ENCODE results near the gene IL25. TPM values are rescaled to one million over a fixed set of nuclear protein-coding genes. Genes with fewer than 3 reads are reported as not detected.
A peak's percentile ranks its signal among the peaks of the same experiment; 100 is the strongest.

Gene IL25
- total and polyA plus RNA-seq, 2 experiments from 2014 or later: not detected

- no peak for TF ChIP-seq POLR2AphosphoS5 (IDR thresholded peaks at IDR 0.05; ENCODE audit: low read depth)
- no peak for TF ChIP-seq ZNF114 (CRISPR knock-in tag; IDR thresholded peaks at IDR 0.05)
- peak; percentile 25 to 59 for TF ChIP-seq CTCF (conservative IDR thresholded peaks at IDR 0.05; ENCODE audit: low read depth in 2 of 2)
- TF ChIP-seq ETS1 (IDR thresholded peaks at IDR 0.05): no peak
- TF ChIP-seq EZH2 (IDR thresholded peaks at IDR 0.05; ENCODE audit: low read depth, unreplicated experiment): no peak
- no peak for TF ChIP-seq JUNB (IDR thresholded peaks at IDR 0.05; ENCODE audit: unreplicated experiment)
- peak; percentile 67 for DNase-seq (ENCODE audit: low spot score)
- no peaks in the 10 kb centered on the region for H3F3A ChIP-seq (replicated peaks; ENCODE audit: low read depth)
- H3K36me3 Mint-ChIP-seq (ENCODE audit: low read depth): peaks cover 16% of the 10 kb centered on the region
- peaks cover 37% of the 10 kb centered on the region for H3K27me3 ChIP-seq (ENCODE audit: insufficient read depth)
- H2AFZ ChIP-seq: peak overlapping the region; percentile 69
- H3K79me2 ChIP-seq (replicated peaks; ENCODE audit: insufficient read depth): no peaks in the 10 kb centered on the region
- no peak overlapping the region for H3K27ac Mint-ChIP-seq
- H3K9me2 ChIP-seq (ENCODE audit: insufficient read depth): no peaks in the 10 kb centered on the region
- H3K36me3 ChIP-seq (ENCODE audit: insufficient read depth): no peaks in the 10 kb centered on the region
- peaks cover 15% of the 10 kb centered on the region for H3K4me1 Mint-ChIP-seq
- no peak overlapping the region for H3K27ac ChIP-seq (ENCODE audit: low read depth)
- peak overlapping the region; percentile 85 for H3K4me3 ChIP-seq
- peaks cover 5% of the 10 kb centered on the region; the same call in 1 of the 2 replicates for H3K4me1 ChIP-seq (ENCODE audit: insufficient read depth)
- H3K4me3 Mint-ChIP-seq: peak overlapping the region; percentile 69
- peak; percentile 74 for ATAC-seq
- H4K20me1 ChIP-seq (replicated peaks; ENCODE audit: insufficient read depth): peaks cover 5% of the 10 kb centered on the region; the same call in 1 of the 2 replicates
- peak overlapping the region; percentile 94 for H3K4me2 ChIP-seq
- peaks cover 16% of the 10 kb centered on the region for H3K27me3 Mint-ChIP-seq (ENCODE audit: insufficient read depth, low read depth, poor library complexity)
- no peaks in the 10 kb centered on the region; the same call in 1 of the 3 replicates for H3K9me3 Mint-ChIP-seq
Observed at GRCh38 chr14:23351681-23352505, 20.7 kb upstream of the IL25 start.

GRCh38 chr14:23352506-23353432 is 19.8 kb upstream of the IL25 start, which contains the start of gene SLC22A17:
Gene SLC22A17 (minus strand): TSS chr14:23352887.
- H2AFZ ChIP-seq: peak within 1 kb of the TSS; percentile 69
- Mint-ChIP-seq H3K27me3 (ENCODE audit: insufficient read depth, low read depth, poor library complexity) (peaks cover 16% of the 10 kb centered on the region), H3K36me3 (ENCODE audit: low read depth) (peaks cover 18% of the 10 kb centered on the region), H3K4me3 (peak within 1 kb of the TSS; percentile 69), H3K4me1 (peaks cover 15% of the 10 kb centered on the region), H3K27ac (no peak within 1 kb of the TSS), H3K9me3 (no peaks in the 10 kb centered on the region; the same call in 1 of the 3 replicates)
- no peak within 1 kb of the TSS for H3K27ac ChIP-seq (ENCODE audit: low read depth)
- no peaks in the 10 kb centered on the region for H3F3A ChIP-seq (replicated peaks; ENCODE audit: low read depth)
- H3K4me2 ChIP-seq: peak within 1 kb of the TSS; percentile 94
- H3K9me2 ChIP-seq (ENCODE audit: insufficient read depth): no peaks in the 10 kb centered on the region
- peaks cover 37% of the 10 kb centered on the region for H3K27me3 ChIP-seq (ENCODE audit: insufficient read depth)
- no peaks in the 10 kb centered on the region for H3K79me2 ChIP-seq (replicated peaks; ENCODE audit: insufficient read depth)
- peaks cover 5% of the 10 kb centered on the region; the same call in 1 of the 2 replicates for H4K20me1 ChIP-seq (replicated peaks; ENCODE audit: insufficient read depth)
- H3K36me3 ChIP-seq (ENCODE audit: insufficient read depth): no peaks in the 10 kb centered on the region
- ATAC-seq (peak; percentile 92), DNase-seq (ENCODE audit: low spot score) (peak; percentile 96)
- H3K4me1 ChIP-seq (ENCODE audit: insufficient read depth): peaks cover 5% of the 10 kb centered on the region; the same call in 1 of the 2 replicates
- peak within 1 kb of the TSS; percentile 85 for H3K4me3 ChIP-seq
- peak; percentile 90 for TF ChIP-seq CREB1 (CRISPR knock-in tag; IDR thresholded peaks at IDR 0.05; ENCODE audit: low read depth)
- TF ChIP-seq STAT1 (IDR thresholded peaks at IDR 0.05; ENCODE audit: unreplicated experiment): no peak
- no peak for TF ChIP-seq ETS1 (IDR thresholded peaks at IDR 0.05)

Measured in GM23338 (cell line).